Neural cell (in vitro differentiated cells): Measurements from ENCODE around the gene ZDHHC9. TPM values are rescaled to one million over a fixed set of nuclear protein-coding genes. Genes with fewer than 3 reads are reported as not detected.

Experiments
- H2AFZ ChIP-seq: fragments of 200-600, 300-800 bp; sonication (generic), shearing (Covaris generic); 2 replicates; pipeline ENCODE4 v1.6.0; 2014; ENCODE audit warnings: low read depth, mild to moderate bottlenecking, antibody characterized with exemption, low read length, moderate library complexity
- H3F3A ChIP-seq: fragments of 200-600 bp; shearing (Covaris generic); 2 replicates; pipeline ENCODE4 v1.6.1; 2016; ENCODE audit warnings: mild to moderate bottlenecking, moderate library complexity, mixed read lengths, antibody characterized with exemption, low read length; ENCODE audit not compliant: insufficient read depth, poor library complexity, severe bottlenecking
- H3K27ac ChIP-seq: fragments of 200-600, 300-800 bp; sonication (generic), shearing (Covaris generic); 2 replicates; pipeline ENCODE4 v1.5.1; 2014; ENCODE audit warnings: mild to moderate bottlenecking, low read length, moderate library complexity
- H3K27me3 ChIP-seq: fragments of 300-800, 200-600 bp; sonication (generic), shearing (Covaris generic); 2 replicates; pipeline ENCODE4 v1.6.0; 2014; ENCODE audit warnings: mild to moderate bottlenecking, low read depth, low read length, moderate library complexity; ENCODE audit not compliant: insufficient read depth
- H3K36me3 ChIP-seq: fragments of 300-800, 200-600 bp; sonication (generic), shearing (Covaris generic); 2 replicates; pipeline ENCODE4 v1.5.1; 2014; ENCODE audit warnings: mild to moderate bottlenecking, antibody characterized with exemption, low read length, moderate library complexity; ENCODE audit not compliant: insufficient read depth
- H3K4me2 ChIP-seq: fragments of 300-800, 200-600 bp; sonication (generic), shearing (Covaris generic); 2 replicates; pipeline ENCODE4 v1.6.0; 2014; ENCODE audit warnings: mild to moderate bottlenecking, low read length
- H3K4me3 ChIP-seq: fragments of 300-800, 200-600 bp; sonication (generic), shearing (Covaris generic); 2 replicates; pipeline ENCODE4 v1.5.1; 2014; ENCODE audit warnings: mild to moderate bottlenecking, low read length, moderate library complexity
- H3K79me2 ChIP-seq: fragments of 200-600 bp; shearing (Covaris generic); replicated peaks from 2 replicates; pipeline ENCODE4 v1.6.0; 2014; ENCODE audit warnings: mild to moderate bottlenecking, low read length, moderate library complexity; ENCODE audit not compliant: insufficient read depth
- H3K9ac ChIP-seq: fragments of 300-800, 200-600 bp; sonication (generic), shearing (Covaris generic); 2 replicates; pipeline ENCODE4 v1.6.1; 2016; ENCODE audit warnings: mild to moderate bottlenecking, low read length, mixed read lengths
- H3K9me2 ChIP-seq: fragments of 200-600 bp; shearing (Covaris generic); 2 replicates; pipeline ENCODE4 v1.6.1; 2016; ENCODE audit warnings: mild to moderate bottlenecking, low read length, mixed read lengths; ENCODE audit not compliant: insufficient read depth
- H3K9me3 ChIP-seq: fragments of 200-600, 300-800 bp; sonication (generic), shearing (Covaris generic); 2 replicates; pipeline ENCODE4 v1.6.1; 2016; ENCODE audit warnings: mild to moderate bottlenecking, mixed run types, low read length, moderate library complexity, mixed read lengths
- H4K20me1 ChIP-seq: fragments of 200-600 bp; shearing (Covaris generic); 2 replicates; pipeline ENCODE4 v1.6.1; 2016; ENCODE audit warnings: mild to moderate bottlenecking, mixed run types; ENCODE audit not compliant: insufficient read depth
- CTCF ChIP-seq: fragments of 450-650 bp; IDR thresholded peaks from 2 replicates; pipeline ENCODE4 v1.5.1; 2014; ENCODE audit warnings: antibody characterized with exemption, mild to moderate bottlenecking, moderate library complexity; ENCODE audit not compliant: poor library complexity, severe bottlenecking
- EP300 ChIP-seq: fragments of 450-650 bp; conservative IDR thresholded peaks from 2 replicates; pipeline ENCODE4 v1.6.1; 2014; ENCODE audit warnings: antibody characterized with exemption, mild to moderate bottlenecking, moderate library complexity; ENCODE audit not compliant: poor library complexity, severe bottlenecking
- EZH2 ChIP-seq: fragments of 200-600, 300-800 bp; shearing (Covaris generic), sonication (generic); IDR thresholded peaks from 2 replicates; pipeline ENCODE4 v1.6.1; 2014; ENCODE audit warnings: antibody characterized with exemption, low read length, borderline replicate concordance, mild to moderate bottlenecking; ENCODE audit not compliant: insufficient read depth, poor library complexity, severe bottlenecking
- MXI1 ChIP-seq: fragments of 450-650 bp; conservative IDR thresholded peaks from 2 replicates; pipeline ENCODE4 v1.6.1; 2014; ENCODE audit warnings: antibody characterized with exemption, mild to moderate bottlenecking; ENCODE audit not compliant: poor library complexity, severe bottlenecking
- POLR2AphosphoS5 ChIP-seq: IDR thresholded peaks from 2 replicates; pipeline ENCODE4 v1.6.1; 2012
- RAD21 ChIP-seq: fragments of 450-650 bp; conservative IDR thresholded peaks from 2 replicates; pipeline ENCODE4 v1.6.1; 2014; ENCODE audit warnings: antibody characterized with exemption, mild to moderate bottlenecking, moderate library complexity
- REST ChIP-seq: IDR thresholded peaks from 2 replicates; pipeline ENCODE4 v1.6.1; 2012; ENCODE audit warnings: borderline replicate concordance
- SMC3 ChIP-seq: fragments of 450-650 bp; conservative IDR thresholded peaks from 2 replicates; pipeline ENCODE4 v1.6.1; 2014; ENCODE audit warnings: antibody characterized with exemption, mild to moderate bottlenecking, moderate library complexity; ENCODE audit not compliant: poor library complexity
- TAF1 ChIP-seq: IDR thresholded peaks from 2 replicates; pipeline ENCODE4 v1.6.1; 2012; ENCODE audit warnings: low read depth
- polyA plus RNA-seq: library from polyadenylated mRNA; depleted of rRNA; stranded (reverse); fragments of >200 nt; gene quantifications from 2 replicates; pipeline ENCODE4 v1.2.3, GENCODE V29; 2014

The ZDHHC9 gene
- polyA plus RNA-seq, 1 donor from 2014 or later: 24.9 TPM

- Histone ChIP-seq H3K79me2 (no peaks in the 10 kb centered on the region), H3K4me2 (no peak overlapping the region), H3K27me3 (no peaks in the 10 kb centered on the region), H3F3A (no peaks in the 10 kb centered on the region), H3K9me2 (no peaks in the 10 kb centered on the region), H3K9me3 (no peaks in the 10 kb centered on the region), H2AFZ (no peak overlapping the region), H4K20me1 (no peaks in the 10 kb centered on the region), H3K36me3 (no peaks in the 10 kb centered on the region), H3K27ac (no peak overlapping the region), H3K4me3 (no peak overlapping the region), H3K9ac (no peak overlapping the region)
- TF ChIP-seq RAD21 (no peak), MXI1 (no peak), TAF1 (no peak), REST (no peak), POLR2AphosphoS5 (no peak), EP300 (no peak), SMC3 (no peak), EZH2 (no peak), CTCF (no peak)
Measured at GRCh38 chrX:129808829-129809796, 34.6 kb downstream of the ZDHHC9 start.

- H3K9ac ChIP-seq: no peak overlapping the region
Measured at GRCh38 chrX:129808158-129808828, 35.4 kb downstream of the ZDHHC9 start.

More at GRCh38 chrX:129808158-129808828, 35.4 kb downstream of the ZDHHC9 start:
- H2AFZ ChIP-seq: no peak overlapping the region
- no peaks in the 10 kb centered on the region for H3K9me2 ChIP-seq
- no peaks in the 10 kb centered on the region for H3K79me2 ChIP-seq
- H3K4me2 ChIP-seq: no peak overlapping the region
- H3K36me3 ChIP-seq: no peaks in the 10 kb centered on the region
- no peaks in the 10 kb centered on the region for H3K9me3 ChIP-seq
- no peaks in the 10 kb centered on the region for H3F3A ChIP-seq
- H3K27me3 ChIP-seq: no peaks in the 10 kb centered on the region
- TF ChIP-seq MXI1: no peak
- TF ChIP-seq SMC3: no peak
- TF ChIP-seq TAF1: no peak
- no peak for TF ChIP-seq CTCF
- no peak for TF ChIP-seq REST
- no peak for TF ChIP-seq RAD21
- TF ChIP-seq EZH2: no peak
- TF ChIP-seq EP300: no peak
- no peak for TF ChIP-seq POLR2AphosphoS5
- no peaks in the 10 kb centered on the region for H4K20me1 ChIP-seq
- H3K27ac ChIP-seq: no peak overlapping the region
- H3K4me3 ChIP-seq: no peak overlapping the region
